Measurements from ENCODE around the gene KLB. TPM values are rescaled to one million over a fixed set of nuclear protein-coding genes. Genes with fewer than 3 reads are reported as not detected.

Gene KLB
- total RNA-seq, 4 donors from 2014 or later: 9.1 to 50.3 (median 33.5) TPM

- TF ChIP-seq CTCF (IDR thresholded peaks at IDR 0.05; ENCODE audit: low read depth): no peak
These were observed 88.9 kb downstream of the KLB start for GRCh38 chr4:39495446-39496213.

GRCh38 chr4:39497909-39498726, 91.4 kb downstream of the KLB start:
- TF ChIP-seq CTCF (IDR thresholded peaks at IDR 0.05; ENCODE audit: low read depth): no peak

- TF ChIP-seq CTCF (IDR thresholded peaks at IDR 0.05; ENCODE audit: low read depth): no peak
These were observed 91.9 kb downstream of the KLB start for GRCh38 chr4:39498727-39499020.

Small RNA genes within 50 kb of the gene (small RNA-seq; reads per million reads assigned to genes)
- gene MIR5591 (not detected), gene RF00019 (0.49 reads per million), gene RNU6-887P (not detected)

Other genes starting within 250 kb of the KLB start
- 10 to 100 TPM; 53.6 to 71.2 (median 66.1) TPM for gene WDR19, start 224.4 kb upstream of the KLB start, total RNA-seq
- gene RFC1, start 40.6 kb upstream of the KLB start, total RNA-seq: 10 to 100 TPM; 29.9 to 42.3 (median 39.0) TPM
- 1,000 to 10,000 TPM; 3,478 to 5,831 (median 3,966) TPM for gene RPL9, start 52.0 kb downstream of the KLB start, total RNA-seq
- 10 to 100 TPM; 11.9 to 16.8 (median 14.8) TPM for gene LIAS, start 52.1 kb downstream of the KLB start, total RNA-seq
- gene UGDH, start 120.5 kb downstream of the KLB start, total RNA-seq: 100 to 1,000 TPM in 2 of 4 donors, 10 to 100 TPM in 2; 37.3 to 122 (median 84.2) TPM
- 10 to 100 TPM; 34.3 to 69.9 (median 54.8) TPM for gene SMIM14, start 231.9 kb downstream of the KLB start, total RNA-seq